MM.1S (cell line): ENCODE data around the gene SORCS2.

Source experiments
- CTCF ChIP-seq: fragments of 300-600 bp; sonication (generic); IDR thresholded peaks from 2 replicates; pipeline ENCODE4 v1.5.1; 2016; ENCODE audit warnings: antibody characterized with exemption, low read length, mixed read lengths
- EZH2 ChIP-seq: fragments of 300-600 bp; sonication (generic); optimal IDR thresholded peaks from 2 replicates; pipeline ENCODE3; 2017; ENCODE audit warnings: low read depth, mild to moderate bottlenecking, antibody characterized with exemption, low read length, mixed read lengths
- EZH2phosphoT487 ChIP-seq: fragments of 300-600 bp; sonication (generic); IDR thresholded peaks from 2 replicates; pipeline ENCODE4 v1.6.1; 2018; ENCODE audit warnings: antibody characterized with exemption, low read length

- TF ChIP-seq EZH2phosphoT487 (no peak), CTCF (no peak), EZH2 (no peak)
These were observed 446.8 kb downstream of the SORCS2 start for GRCh38 chr4:7638984-7639789.
